Measurements from ENCODE around the gene PPP1R3D.
"Not testable (repeated sequence)": the region's sequence is repeated elsewhere in the genome, so short reads cannot be mapped to it uniquely, and the experiment has no call there.

The PPP1R3D gene

GRCh38 chr20:59961423-59961822, 21.3 kb upstream of the PPP1R3D start:
- Histone ChIP-seq H4K20me1 (ENCODE audit: control insufficient read depth, insufficient read depth, low read depth, low read length) (no peaks in the 10 kb centered on the region), H3K36me3 (ENCODE audit: control insufficient read depth, low read length) (no peaks in the 10 kb centered on the region), H3K9me2 (replicated peaks; ENCODE audit: control insufficient read depth, low read length) (no peaks in the 10 kb centered on the region), H3K27me3 (ENCODE audit: control insufficient read depth, low read length) (0 out of 2 replicates have a peak, but pooled peaks cover 5% of the 10 kb centered on the region), H3K9me3 (ENCODE audit: control insufficient read depth, insufficient read depth, low read length) (no peaks in the 10 kb centered on the region), H3K4me2 (ENCODE audit: low read length) (no peak overlapping the region), H3K27ac (ENCODE audit: low read depth, low read length) (no peak overlapping the region), H3F3A (ENCODE audit: control insufficient read depth, insufficient read depth) (no peaks in the 10 kb centered on the region), H3K79me2 (ENCODE audit: control insufficient read depth, low read length) (no peaks in the 10 kb centered on the region), H3K4me3 (ENCODE audit: low read length) (no peak overlapping the region), H3K4me1 (ENCODE audit: control insufficient read depth, low read length) (no peaks in the 10 kb centered on the region)
- TF ChIP-seq EZH2phosphoT487 (IDR thresholded peaks at IDR 0.05; ENCODE audit: borderline replicate concordance, low read length): no peak
- TF ChIP-seq, protein P1, sequence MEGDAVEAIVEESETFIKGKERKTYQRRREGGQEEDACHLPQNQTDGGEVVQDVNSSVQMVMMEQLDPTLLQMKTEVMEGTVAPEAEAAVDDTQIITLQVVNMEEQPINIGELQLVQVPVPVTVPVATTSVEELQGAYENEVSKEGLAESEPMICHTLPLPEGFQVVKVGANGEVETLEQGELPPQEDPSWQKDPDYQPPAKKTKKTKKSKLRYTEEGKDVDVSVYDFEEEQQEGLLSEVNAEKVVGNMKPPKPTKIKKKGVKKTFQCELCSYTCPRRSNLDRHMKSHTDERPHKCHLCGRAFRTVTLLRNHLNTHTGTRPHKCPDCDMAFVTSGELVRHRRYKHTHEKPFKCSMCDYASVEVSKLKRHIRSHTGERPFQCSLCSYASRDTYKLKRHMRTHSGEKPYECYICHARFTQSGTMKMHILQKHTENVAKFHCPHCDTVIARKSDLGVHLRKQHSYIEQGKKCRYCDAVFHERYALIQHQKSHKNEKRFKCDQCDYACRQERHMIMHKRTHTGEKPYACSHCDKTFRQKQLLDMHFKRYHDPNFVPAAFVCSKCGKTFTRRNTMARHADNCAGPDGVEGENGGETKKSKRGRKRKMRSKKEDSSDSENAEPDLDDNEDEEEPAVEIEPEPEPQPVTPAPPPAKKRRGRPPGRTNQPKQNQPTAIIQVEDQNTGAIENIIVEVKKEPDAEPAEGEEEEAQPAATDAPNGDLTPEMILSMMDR (IDR thresholded peaks at IDR 0.05; ENCODE audit: low read depth, low read length, poor library complexity, severe bottlenecking): no peak

DNA sequence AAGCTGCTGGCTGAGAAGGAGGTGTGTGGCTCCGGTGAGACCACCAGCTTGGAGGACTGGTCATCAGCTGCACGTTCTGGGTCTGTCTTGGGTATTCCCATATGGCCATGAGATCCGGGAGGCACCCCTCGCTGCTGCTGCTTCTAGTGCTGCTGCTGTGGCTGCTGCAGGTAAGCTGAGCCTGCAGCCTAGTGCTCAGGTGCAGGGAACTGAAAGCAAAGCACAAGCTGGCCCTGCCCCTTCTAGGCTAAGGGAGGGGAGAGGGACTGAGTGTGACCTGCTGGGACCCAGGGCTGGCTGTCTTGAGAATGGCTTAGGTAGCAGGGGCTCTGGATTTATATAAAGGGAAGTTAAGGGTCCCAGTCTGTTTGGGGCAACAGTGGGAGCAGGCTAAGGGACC, 18.5 kb upstream of the PPP1R3D start:
- Histone ChIP-seq H3K27ac (ENCODE audit: low read depth, low read length) (no peak overlapping the region), H4K20me1 (ENCODE audit: control insufficient read depth, insufficient read depth, low read depth, low read length) (no peaks in the 10 kb centered on the region), H3K9me2 (replicated peaks; ENCODE audit: control insufficient read depth, low read length) (no peaks in the 10 kb centered on the region), H3K4me1 (ENCODE audit: control insufficient read depth, low read length) (no peaks in the 10 kb centered on the region), H3K4me3 (ENCODE audit: low read length) (no peak overlapping the region), H3F3A (ENCODE audit: control insufficient read depth, insufficient read depth) (no peaks in the 10 kb centered on the region), H3K79me2 (ENCODE audit: control insufficient read depth, low read length) (no peaks in the 10 kb centered on the region), H3K36me3 (ENCODE audit: control insufficient read depth, low read length) (no peaks in the 10 kb centered on the region), H3K27me3 (ENCODE audit: control insufficient read depth, low read length) (0 out of 2 replicates have a peak, but pooled peaks cover 5% of the 10 kb centered on the region), H3K4me2 (ENCODE audit: low read length) (no peak overlapping the region), H3K9me3 (ENCODE audit: control insufficient read depth, insufficient read depth, low read length) (no peaks in the 10 kb centered on the region)
- TF ChIP-seq EZH2phosphoT487 (IDR thresholded peaks at IDR 0.05; ENCODE audit: borderline replicate concordance, low read length): no peak
- TF ChIP-seq, protein P1 (IDR thresholded peaks at IDR 0.05; ENCODE audit: low read depth, low read length, poor library complexity, severe bottlenecking): no peak

DNA sequence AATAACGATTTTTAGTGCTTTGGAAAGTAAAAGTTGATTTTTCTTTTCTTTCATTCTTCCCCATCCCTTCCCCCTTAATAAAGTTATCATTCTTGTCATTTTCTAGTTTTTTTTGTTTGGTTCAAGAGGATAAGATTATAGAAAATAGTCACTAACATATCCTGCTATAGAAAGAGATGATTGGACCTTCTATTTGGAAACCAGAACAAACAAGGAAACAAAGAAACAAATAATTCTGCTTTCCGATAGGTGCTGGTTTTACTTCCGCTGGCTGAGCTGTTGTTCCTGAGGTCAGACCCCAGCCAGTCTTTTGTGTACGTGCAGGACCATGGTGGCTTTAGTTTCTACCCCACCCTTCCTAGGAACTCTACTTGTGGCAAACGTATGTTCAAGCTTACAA, 18.0 kb upstream of the PPP1R3D start, which contains the start of gene CDH26:
Gene CDH26, plus strand, starts transcription at position 301 of the 400 bp plus-strand sequence. CDS start 304 bp downstream, outside the sequence.
- Histone ChIP-seq H3K27me3 (ENCODE audit: control insufficient read depth, low read length) (0 out of 2 replicates have a peak, but pooled peaks cover 5% of the 10 kb centered on the region), H3K27ac (ENCODE audit: low read depth, low read length) (no peak within 1 kb of the TSS), H3F3A (ENCODE audit: control insufficient read depth, insufficient read depth) (no peaks in the 10 kb centered on the region), H4K20me1 (ENCODE audit: control insufficient read depth, insufficient read depth, low read depth, low read length) (no peaks in the 10 kb centered on the region), H3K9me3 (ENCODE audit: control insufficient read depth, insufficient read depth, low read length) (no peaks in the 10 kb centered on the region), H3K4me3 (ENCODE audit: low read length) (no peak within 1 kb of the TSS), H3K4me2 (ENCODE audit: low read length) (no peak within 1 kb of the TSS), H3K4me1 (ENCODE audit: control insufficient read depth, low read length) (no peaks in the 10 kb centered on the region), H3K36me3 (ENCODE audit: control insufficient read depth, low read length) (no peaks in the 10 kb centered on the region), H3K9me2 (replicated peaks; ENCODE audit: control insufficient read depth, low read length) (no peaks in the 10 kb centered on the region), H3K79me2 (ENCODE audit: control insufficient read depth, low read length) (no peaks in the 10 kb centered on the region)
- TF ChIP-seq, protein P1 (IDR thresholded peaks at IDR 0.05; ENCODE audit: low read depth, low read length, poor library complexity, severe bottlenecking): no peak
- TF ChIP-seq EZH2phosphoT487 (IDR thresholded peaks at IDR 0.05; ENCODE audit: borderline replicate concordance, low read length): no peak

- not testable (repeated sequence) for H3K27ac ChIP-seq (ENCODE audit: low read depth, low read length); H3K4me2 ChIP-seq (ENCODE audit: low read length)
These were observed 17.5 kb upstream of the PPP1R3D start for GRCh38 chr20:59957568-59957967.

More at GRCh38 chr20:59957568-59957967, 17.5 kb upstream of the PPP1R3D start:
- not testable (repeated sequence) for H3K9me2 ChIP-seq (replicated peaks; ENCODE audit: control insufficient read depth, low read length); H3F3A ChIP-seq (ENCODE audit: control insufficient read depth, insufficient read depth); H3K4me1 ChIP-seq (ENCODE audit: control insufficient read depth, low read length); H3K9me3 ChIP-seq (ENCODE audit: control insufficient read depth, insufficient read depth, low read length); H3K36me3 ChIP-seq (ENCODE audit: control insufficient read depth, low read length); H3K27me3 ChIP-seq (ENCODE audit: control insufficient read depth, low read length); H4K20me1 ChIP-seq (ENCODE audit: control insufficient read depth, insufficient read depth, low read depth, low read length); H3K4me3 ChIP-seq (ENCODE audit: low read length); H3K79me2 ChIP-seq (ENCODE audit: control insufficient read depth, low read length)
